ENCODE measurements around the gene KRTAP5-1. TPM values are rescaled to one million over a fixed set of nuclear protein-coding genes. Genes with fewer than 3 reads are reported as not detected.
"Not testable (repeated sequence)": the region's sequence is repeated elsewhere in the genome, so short reads cannot be mapped to it uniquely, and the experiment has no call there.

KRTAP5-1 gene
- total RNA-seq, 1 experiment from 2014 or later: not detected

- TF ChIP-seq CTCF (IDR thresholded peaks at IDR 0.05 in 2 of 3, conservative IDR thresholded peaks at IDR 0.05 in 1 of 3; ENCODE audit: borderline replicate concordance in 1 of 3, insufficient read depth in 1 of 3, low read depth in 2 of 3, low read length in 2 of 3): no peak
- no peak for TF ChIP-seq TCF7L2 (IDR thresholded peaks at IDR 0.05; ENCODE audit: borderline replicate concordance, extremely low read depth, insufficient read depth, insufficient read length)
- no peak for TF ChIP-seq ATF3 (IDR thresholded peaks at IDR 0.05)
- no peak for TF ChIP-seq JUND (IDR thresholded peaks at IDR 0.05)
- no peak for TF ChIP-seq EZH2 (IDR thresholded peaks at IDR 0.05)
Measured at GRCh38 chr11:1598816-1599215, 13.7 kb upstream of the KRTAP5-1 start (continued).

- H3K4me2 ChIP-seq (ENCODE audit: low read length); H4K20me1 ChIP-seq (ENCODE audit: insufficient read depth); BruUV-seq (replicated peaks); POLR2A ChIA-PET; H3K79me2 ChIP-seq (ENCODE audit: insufficient read depth, low read length); RAD21 ChIA-PET (ENCODE audit: low non-redundant PET in 1 of 2, low total read pairs in 2 of 2, uncharacterized antibody in 2 of 2, unreplicated experiment in 2 of 2); H3K9me3 ChIP-seq (ENCODE audit: control insufficient read depth in 1 of 2, insufficient read depth in 1 of 2, low read depth in 1 of 2, low read length in 2 of 2); H3K9me2 ChIP-seq (ENCODE audit: insufficient read depth); H3K4me3 ChIP-seq (replicated peaks in 1 of 2; ENCODE audit: low read depth in 1 of 2, low read length in 2 of 2); H3K9ac ChIP-seq (ENCODE audit: low read length); ATAC-seq; intact Hi-C loops (cut with micrococcal nuclease); DNase-seq (ENCODE audit: low read depth, low spot score); H3K4me1 ChIP-seq (ENCODE audit: control insufficient read depth in 1 of 2, insufficient read depth in 2 of 2, low read length in 2 of 2); H3K36me3 ChIP-seq (ENCODE audit: control insufficient read depth in 1 of 2, insufficient read depth in 2 of 2, low read length in 2 of 2); H3K27ac ChIP-seq (ENCODE audit: low read depth, low read length); H2AFZ ChIP-seq (ENCODE audit: low read depth, low read length, poor library complexity, severe bottlenecking): not testable (repeated sequence)
- H3K27me3 ChIP-seq (ENCODE audit: insufficient read depth, low read length): peaks cover 23% of the 10 kb centered on the region; the same call in 1 of the 2 replicates
- CTCF ChIA-PET: interaction anchor here (1.2 kb wide), 1 partner anchor 52 kb away, joined by 3 read pairs; no protein-coding TSS in a partner anchor
Measured at GRCh38 chr11:1598406-1598805, 13.3 kb upstream of the KRTAP5-1 start.

All from HCT116 (cell line).